ENCODE results near the gene TRIM5. TPM values are rescaled to one million over a fixed set of nuclear protein-coding genes. Genes with fewer than 3 reads are reported as not detected.

Gene TRIM5
- polyA plus RNA-seq, 2 of the 4 experiments (the other 2 are of a cell fraction) = 21.9 to 32.6 TPM

DNA sequence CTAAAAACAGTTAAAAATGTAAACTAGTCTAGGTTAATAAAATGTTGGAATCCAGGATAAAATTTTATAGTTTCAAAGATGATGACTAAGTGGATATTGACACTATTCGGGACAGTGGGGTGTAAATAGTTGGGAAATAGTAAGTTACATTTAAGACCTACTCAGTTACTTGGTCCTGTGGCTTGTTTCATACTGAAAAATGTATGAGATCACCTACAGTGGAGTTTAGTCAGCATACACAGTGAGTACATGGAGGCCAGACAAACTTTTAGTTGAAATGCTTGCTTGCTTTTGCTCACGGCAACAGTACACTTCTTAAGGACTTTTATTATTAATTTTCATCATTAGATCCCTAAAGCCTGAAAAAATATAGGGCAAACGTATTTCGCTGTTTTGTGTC, 20.8 kb upstream of the TRIM5 start:
- Histone ChIP-seq H3K4me2 (no peak overlapping the region), H3K4me1 (no peaks in the 10 kb centered on the region), H3K9me3 (no peaks in the 10 kb centered on the region), H3K27ac (no peak overlapping the region), H3K4me3 (no peak overlapping the region)
- ChIA-PET POLR2A (no interaction called here), CTCF (no interaction called here)
- TF ChIP-seq ATOH8 (CRISPR knock-in tag; IDR thresholded peaks at IDR 0.05; ENCODE audit: low read depth) (no peak), HDAC2 (IDR thresholded peaks at IDR 0.05) (no peak)
- WGBS (ENCODE audit: missing lambda C conversion rate) = 80% methylated on average over 4 of the region's 4 CpGs
- no peak for ATAC-seq
- no peak for FAIRE-seq
- DNase-seq (ENCODE audit: low read depth in 1 of 2, low spot score in 1 of 2) = no peak

GRCh38 chr11:5703741-5704536, 19.1 kb upstream of the TRIM5 start:
- no peak for TF ChIP-seq KDM1A (IDR thresholded peaks at IDR 0.05; ENCODE audit: low read depth)
- no peak for TF ChIP-seq CBX2 (IDR thresholded peaks at IDR 0.05; ENCODE audit: borderline replicate concordance, low read depth)
- TF ChIP-seq, protein P1, sequence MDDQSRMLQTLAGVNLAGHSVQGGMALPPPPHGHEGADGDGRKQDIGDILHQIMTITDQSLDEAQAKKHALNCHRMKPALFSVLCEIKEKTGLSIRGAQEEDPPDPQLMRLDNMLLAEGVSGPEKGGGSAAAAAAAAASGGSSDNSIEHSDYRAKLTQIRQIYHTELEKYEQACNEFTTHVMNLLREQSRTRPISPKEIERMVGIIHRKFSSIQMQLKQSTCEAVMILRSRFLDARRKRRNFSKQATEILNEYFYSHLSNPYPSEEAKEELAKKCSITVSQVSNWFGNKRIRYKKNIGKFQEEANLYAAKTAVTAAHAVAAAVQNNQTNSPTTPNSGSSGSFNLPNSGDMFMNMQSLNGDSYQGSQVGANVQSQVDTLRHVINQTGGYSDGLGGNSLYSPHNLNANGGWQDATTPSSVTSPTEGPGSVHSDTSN (IDR thresholded peaks at IDR 0.05) = no peak
- no peak for TF ChIP-seq NR3C1 (IDR thresholded peaks at IDR 0.05)
- no peak for TF ChIP-seq ZNF302 (CRISPR knock-in tag; IDR thresholded peaks at IDR 0.05)
- no peak for TF ChIP-seq CHD2 (IDR thresholded peaks at IDR 0.05; ENCODE audit: low read length, partially characterized antibody)
- no peak for TF ChIP-seq HDAC2 (IDR thresholded peaks at IDR 0.05)
- TF ChIP-seq SREBF2 (IDR thresholded peaks at IDR 0.05) = no peak
- Histone ChIP-seq H3K4me1 (no peaks in the 10 kb centered on the region), H3K9me3 (no peaks in the 10 kb centered on the region), H3K27ac (no peak overlapping the region), H3K4me2 (no peak overlapping the region), H3K4me3 (no peak overlapping the region)
- ATAC-seq = no peak
- no peak for FAIRE-seq
- WGBS (ENCODE audit: missing lambda C conversion rate) = 48% methylated on average over 2 of the region's 2 CpGs
- ChIA-PET POLR2A (no interaction called here), CTCF (no interaction called here)
- no peak for DNase-seq (ENCODE audit: low read depth in 1 of 2, low spot score in 1 of 2)

GRCh38 chr11:5701055-5701577, 16.2 kb upstream of the TRIM5 start:
- CTCF ChIA-PET = interaction anchor here (1.1 to 1.7 kb wide), 6 partner anchors 10 to 225 kb away, joined by 3 to 6 read pairs (median 4); no protein-coding TSS in a partner anchor
- no peaks in the 10 kb centered on the region for H3K4me1 ChIP-seq
- H3K9me3 ChIP-seq = no peaks in the 10 kb centered on the region
- DNase-seq (ENCODE audit: low read depth in 1 of 2, low spot score in 1 of 2) = no peak
- FAIRE-seq = no peak
- H3K4me2 ChIP-seq = no peak overlapping the region
- POLR2A ChIA-PET = no interaction called here
- H3K27ac ChIP-seq = no peak overlapping the region
- TF ChIP-seq HEYL (CRISPR knock-in tag; IDR thresholded peaks at IDR 0.05) (no peak), CBX8 (IDR thresholded peaks at IDR 0.05) (no peak), HDAC2 (IDR thresholded peaks at IDR 0.05) (no peak), REST (IDR thresholded peaks at IDR 0.05) (no peak), EHMT2 (IDR thresholded peaks at IDR 0.05; ENCODE audit: low read depth) (no peak), SREBF2 (IDR thresholded peaks at IDR 0.05) (no peak), RARB (CRISPR knock-in tag; IDR thresholded peaks at IDR 0.05) (no peak), BHLHE40 (IDR thresholded peaks at IDR 0.05; ENCODE audit: low read depth, low read length) (no peak), TFCP2L1 (CRISPR knock-in tag; IDR thresholded peaks at IDR 0.05) (no peak)
- TF ChIP-seq, protein P2, sequence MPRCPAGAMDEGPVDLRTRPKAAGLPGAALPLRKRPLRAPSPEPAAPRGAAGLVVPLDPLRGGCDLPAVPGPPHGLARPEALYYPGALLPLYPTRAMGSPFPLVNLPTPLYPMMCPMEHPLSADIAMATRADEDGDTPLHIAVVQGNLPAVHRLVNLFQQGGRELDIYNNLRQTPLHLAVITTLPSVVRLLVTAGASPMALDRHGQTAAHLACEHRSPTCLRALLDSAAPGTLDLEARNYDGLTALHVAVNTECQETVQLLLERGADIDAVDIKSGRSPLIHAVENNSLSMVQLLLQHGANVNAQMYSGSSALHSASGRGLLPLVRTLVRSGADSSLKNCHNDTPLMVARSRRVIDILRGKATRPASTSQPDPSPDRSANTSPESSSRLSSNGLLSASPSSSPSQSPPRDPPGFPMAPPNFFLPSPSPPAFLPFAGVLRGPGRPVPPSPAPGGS (IDR thresholded peaks at IDR 0.05) = no peak
- WGBS (ENCODE audit: missing lambda C conversion rate) = 40% methylated on average over 3 of the region's 3 CpGs
- ATAC-seq = no peak
- H3K4me3 ChIP-seq = no peak overlapping the region

Measured in A549 (cell line).